Osteoblast (primary cell): ENCODE data around the gene ABHD13. TPM values are rescaled to one million over a fixed set of nuclear protein-coding genes. Genes with fewer than 3 reads are reported as not detected.

Experiments
- DNase-seq: peaks from one replicate; pipeline ENCODE4 v3.0.0; 2011; ENCODE audit warnings: low spot score, mixed read lengths; ENCODE audit not compliant: insufficient read length; ENCODE audit errors: missing footprints
- H2AFZ ChIP-seq: 2 replicates; pipeline ENCODE4 v1.6.0; 2011; ENCODE audit warnings: mild to moderate bottlenecking, low read length
- H3K27ac ChIP-seq: 2 replicates; pipeline ENCODE4 v1.5.1; 2011; ENCODE audit warnings: mild to moderate bottlenecking, low read depth, low read length, moderate library complexity
- H3K27me3 ChIP-seq: 2 replicates; pipeline ENCODE4 v1.6.0; 2012; ENCODE audit warnings: mild to moderate bottlenecking, control low read depth, inconsistent platforms, low read length, moderate library complexity; ENCODE audit not compliant: insufficient read depth
- H3K36me3 ChIP-seq: 2 replicates; pipeline ENCODE4 v1.5.1; 2011; ENCODE audit warnings: mild to moderate bottlenecking, low read length, control low read depth, moderate library complexity; ENCODE audit not compliant: insufficient read depth
- H3K4me1 ChIP-seq: 2 replicates; pipeline ENCODE4 v1.5.1; 2011; ENCODE audit warnings: mild to moderate bottlenecking, low read length, control low read depth, moderate library complexity; ENCODE audit not compliant: insufficient read depth
- H3K4me2 ChIP-seq: 2 replicates; pipeline ENCODE4 v1.6.0; 2011; ENCODE audit warnings: mild to moderate bottlenecking, low read length; ENCODE audit not compliant: insufficient read depth
- H3K4me3 ChIP-seq: fragments of 200-600 bp; sonication (generic); 3 replicates; pipeline ENCODE4 v1.5.1; 2012; ENCODE audit warnings: mild to moderate bottlenecking, low read length, inconsistent platforms; ENCODE audit not compliant: insufficient read depth
- H3K79me2 ChIP-seq: 2 replicates; pipeline ENCODE4 v1.6.0; 2012; ENCODE audit warnings: mild to moderate bottlenecking, low read length, control low read depth, inconsistent platforms; ENCODE audit not compliant: insufficient read depth
- H3K9me3 ChIP-seq: 2 replicates; pipeline ENCODE4 v1.5.1; 2011; ENCODE audit warnings: low read depth, low read length, control low read depth
- H4K20me1 ChIP-seq: 2 replicates; pipeline ENCODE4 v1.6.0; 2012; ENCODE audit warnings: mild to moderate bottlenecking, low read length, control low read depth; ENCODE audit not compliant: insufficient read depth
- total RNA-seq: library from RNA; depleted of rRNA; stranded (reverse); fragments of >200 nt; gene quantifications from 2 replicates; pipeline ENCODE4 v1.2.3, GENCODE V29; 2012
- TF ChIP-seq, protein P1 (sequence below): IDR thresholded peaks from 2 replicates; pipeline ENCODE4 v1.5.1; 2011; ENCODE audit warnings: mild to moderate bottlenecking, low read depth, low read length, moderate library complexity; ENCODE audit errors: extremely low read depth

Gene ABHD13
- total RNA-seq, 1 donor = 8.7 TPM

DNA sequence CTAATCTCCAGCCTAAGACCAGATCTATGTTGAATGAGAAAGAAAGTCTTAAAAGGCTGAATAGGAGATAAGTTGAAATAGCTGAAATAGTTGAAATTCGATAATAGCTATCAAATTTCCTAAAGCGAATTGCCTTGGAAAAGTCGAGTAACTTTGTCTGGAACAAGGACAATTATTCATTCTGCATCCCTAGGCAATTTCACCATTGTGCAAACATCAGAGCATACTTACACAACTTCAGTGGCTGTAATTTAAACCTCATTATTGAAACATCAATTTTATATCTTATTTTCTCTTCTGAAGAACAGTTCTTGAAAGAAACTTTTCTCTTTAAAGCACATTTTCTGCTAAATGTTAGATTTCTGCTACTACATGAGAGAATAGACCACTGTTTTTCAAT, 64.9 kb downstream of the ABHD13 start:
- H3K9me3 ChIP-seq = no peaks in the 10 kb centered on the region
- no peaks in the 10 kb centered on the region for H3K4me1 ChIP-seq
- DNase-seq = no peak
- no peaks in the 10 kb centered on the region for H3K27me3 ChIP-seq
- no peak overlapping the region for H3K4me2 ChIP-seq
- no peak overlapping the region for H2AFZ ChIP-seq
- H3K79me2 ChIP-seq = no peaks in the 10 kb centered on the region
- TF ChIP-seq, protein P1, sequence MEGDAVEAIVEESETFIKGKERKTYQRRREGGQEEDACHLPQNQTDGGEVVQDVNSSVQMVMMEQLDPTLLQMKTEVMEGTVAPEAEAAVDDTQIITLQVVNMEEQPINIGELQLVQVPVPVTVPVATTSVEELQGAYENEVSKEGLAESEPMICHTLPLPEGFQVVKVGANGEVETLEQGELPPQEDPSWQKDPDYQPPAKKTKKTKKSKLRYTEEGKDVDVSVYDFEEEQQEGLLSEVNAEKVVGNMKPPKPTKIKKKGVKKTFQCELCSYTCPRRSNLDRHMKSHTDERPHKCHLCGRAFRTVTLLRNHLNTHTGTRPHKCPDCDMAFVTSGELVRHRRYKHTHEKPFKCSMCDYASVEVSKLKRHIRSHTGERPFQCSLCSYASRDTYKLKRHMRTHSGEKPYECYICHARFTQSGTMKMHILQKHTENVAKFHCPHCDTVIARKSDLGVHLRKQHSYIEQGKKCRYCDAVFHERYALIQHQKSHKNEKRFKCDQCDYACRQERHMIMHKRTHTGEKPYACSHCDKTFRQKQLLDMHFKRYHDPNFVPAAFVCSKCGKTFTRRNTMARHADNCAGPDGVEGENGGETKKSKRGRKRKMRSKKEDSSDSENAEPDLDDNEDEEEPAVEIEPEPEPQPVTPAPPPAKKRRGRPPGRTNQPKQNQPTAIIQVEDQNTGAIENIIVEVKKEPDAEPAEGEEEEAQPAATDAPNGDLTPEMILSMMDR = no peak
- H3K4me3 ChIP-seq = no peak overlapping the region
- H4K20me1 ChIP-seq = no peaks in the 10 kb centered on the region
- no peak overlapping the region for H3K27ac ChIP-seq
- H3K36me3 ChIP-seq = no peaks in the 10 kb centered on the region

Other genes with a start within 250 kb of the ABHD13 start
- 8.0 and 10.1 TPM in 2 replicates for gene LIG4, start 2.9 kb upstream of the ABHD13 start, total RNA-seq
- 2.2 and 4.7 TPM in 2 replicates for gene TNFSF13B, start 51.3 kb downstream of the ABHD13 start, total RNA-seq